Kidney epithelial cell (primary cell): ENCODE measurements around the gene CELF5. TPM values are rescaled to one million over a fixed set of nuclear protein-coding genes. Genes with fewer than 3 reads are reported as not detected.

Experiments used
- DNase-seq: peaks from one replicate; pipeline ENCODE4 v3.0.0-alpha.2; 2010; ENCODE audit warnings: low read depth
- H3K27me3 ChIP-seq: 2 replicates; pipeline ENCODE4 v1.6.0; 2011; ENCODE audit warnings: low read length; ENCODE audit not compliant: control insufficient read depth, insufficient read depth
- H3K36me3 ChIP-seq: 2 replicates; pipeline ENCODE4 v1.5.1; 2011; ENCODE audit warnings: low read length; ENCODE audit not compliant: control insufficient read depth, insufficient read depth
- H3K4me3 ChIP-seq: 2 replicates; pipeline ENCODE4 v1.5.1; 2011; ENCODE audit warnings: low read depth, mild to moderate bottlenecking, control low read depth, low read length
- CTCF ChIP-seq: IDR thresholded peaks from 2 replicates; pipeline ENCODE4 v1.5.1; 2011; ENCODE audit warnings: mild to moderate bottlenecking, moderate library complexity, low read length, control low read depth, inconsistent platforms; ENCODE audit not compliant: insufficient read depth, poor library complexity, severe bottlenecking
- total RNA-seq: library from RNA; depleted of rRNA; stranded (reverse); fragments of >200 nt; gene quantifications from 2 replicates; pipeline ENCODE4 v1.2.3, GENCODE V29; 2015

Gene CELF5
- total RNA-seq, 1 donor from 2014 or later: 0.17 TPM

GRCh38 chr19:3207461-3208242 is 16.8 kb upstream of the CELF5 start:
- no peak for DNase-seq
- H3K4me3 ChIP-seq: no peak overlapping the region
- H3K27me3 ChIP-seq: peaks cover 4% of the 10 kb centered on the region
- no peaks in the 10 kb centered on the region for H3K36me3 ChIP-seq
- TF ChIP-seq CTCF: no peak

GRCh38 chr19:3208317-3209207 is 15.9 kb upstream of the CELF5 start:
- Histone ChIP-seq H3K36me3 (no peaks in the 10 kb centered on the region), H3K4me3 (no peak overlapping the region), H3K27me3 (peaks cover 4% of the 10 kb centered on the region)
- DNase-seq: no peak
- no peak for TF ChIP-seq CTCF

- Histone ChIP-seq H3K4me3 (no peak overlapping the region), H3K27me3 (peaks cover 4% of the 10 kb centered on the region), H3K36me3 (no peaks in the 10 kb centered on the region)
- DNase-seq: no peak
- peak; percentile 77 for TF ChIP-seq CTCF
These were observed 14.0 kb upstream of the CELF5 start for GRCh38 chr19:3210347-3211017.

- DNase-seq: no peak
- TF ChIP-seq CTCF: no peak
- H3K4me3 ChIP-seq: no peak overlapping the region
- peaks cover 4% of the 10 kb centered on the region for H3K27me3 ChIP-seq
- no peaks in the 10 kb centered on the region for H3K36me3 ChIP-seq
These were observed 13.3 kb upstream of the CELF5 start for GRCh38 chr19:3211191-3211590.

- Histone ChIP-seq H3K27me3 (peaks cover 4% of the 10 kb centered on the region), H3K36me3 (no peaks in the 10 kb centered on the region), H3K4me3 (no peak overlapping the region)
- no peak for TF ChIP-seq CTCF
- DNase-seq: no peak
These were observed 11.3 kb upstream of the CELF5 start for GRCh38 chr19:3213159-3213558.
